Measurements from ENCODE around the gene ZNF324. TPM values are rescaled to one million over a fixed set of nuclear protein-coding genes. Genes with fewer than 3 reads are reported as not detected.
"Not testable (repeated sequence)": the region's sequence is repeated elsewhere in the genome, so short reads cannot be mapped to it uniquely, and the experiment has no call there.

Gene ZNF324
- total RNA-seq, 1 experiment from 2014 or later = 10.4 TPM

DNA sequence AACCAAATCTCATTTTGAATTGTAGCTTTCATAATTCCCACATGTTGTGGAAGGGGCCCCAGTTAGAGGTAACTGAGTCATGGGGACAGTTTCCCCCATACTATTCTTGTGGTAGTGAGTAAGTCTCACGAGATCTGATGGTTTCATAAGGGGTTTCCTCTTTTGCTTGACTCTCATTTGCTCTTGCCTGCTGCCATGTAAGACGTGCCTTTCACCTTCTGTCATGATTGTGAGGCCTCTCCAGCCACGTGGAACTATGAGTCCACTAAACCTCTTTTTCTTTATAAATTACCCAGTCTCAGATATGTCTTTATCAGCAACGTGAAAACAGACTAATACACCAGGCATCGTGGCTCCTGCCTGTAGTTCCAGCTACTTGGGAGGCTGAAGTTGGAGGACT is 16.9 kb upstream of the ZNF324 start:
- H3K4me3 ChIP-seq (ENCODE audit: low read length); DNase-seq; H3K27ac ChIP-seq (ENCODE audit: low read length); H3K9me2 ChIP-seq (replicated peaks; ENCODE audit: insufficient read depth, low read length); H3K79me2 ChIP-seq (ENCODE audit: low read length); H2AFZ ChIP-seq (ENCODE audit: low read length); H3K27me3 ChIP-seq (ENCODE audit: low read length); H4K20me1 ChIP-seq (ENCODE audit: insufficient read depth, low read depth, low read length); H3K36me3 ChIP-seq (ENCODE audit: insufficient read depth, low read length); H3K9ac ChIP-seq (ENCODE audit: low read length); H3K4me2 ChIP-seq (ENCODE audit: low read depth, low read length, poor library complexity, severe bottlenecking): not testable (repeated sequence)
- Histone ChIP-seq H3K4me1 (ENCODE audit: low read length) (peaks cover 16% of the 10 kb centered on the region), H3K9me3 (ENCODE audit: low read length) (peaks cover 15% of the 10 kb centered on the region)

DNA sequence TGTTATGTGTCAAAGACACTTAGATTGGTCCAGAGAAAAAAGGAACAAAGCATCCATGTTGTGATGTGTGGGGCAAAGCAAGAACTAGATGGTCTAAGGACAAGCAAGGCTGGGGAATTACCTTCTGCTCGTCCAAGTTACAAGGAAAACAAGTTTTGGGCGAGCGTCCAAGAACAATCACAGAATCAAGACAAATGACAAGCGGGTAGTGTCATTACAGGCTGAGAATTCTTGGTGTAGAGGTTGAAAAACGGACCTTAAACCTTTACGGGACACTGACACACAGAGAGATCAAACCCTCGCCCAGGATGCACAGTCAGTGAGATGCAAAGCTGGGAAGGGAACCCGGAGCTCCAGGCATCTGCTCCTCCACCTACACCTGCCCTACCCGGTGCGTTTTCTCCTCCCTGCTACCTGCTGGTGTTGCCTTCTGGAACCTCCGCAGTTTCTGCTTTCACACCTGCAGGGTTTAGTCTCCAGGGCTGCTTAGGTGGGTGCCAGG is 16.0 kb upstream of the ZNF324 start:
- Histone ChIP-seq H3K36me3 (ENCODE audit: insufficient read depth, low read length) (no peaks in the 10 kb centered on the region; the same call in 1 of the 2 replicates), H3K9me2 (replicated peaks; ENCODE audit: insufficient read depth, low read length) (no peaks in the 10 kb centered on the region), H3K79me2 (ENCODE audit: low read length) (peaks cover 9% of the 10 kb centered on the region), H3K9me3 (ENCODE audit: low read length) (peaks cover 15% of the 10 kb centered on the region), H3K4me1 (ENCODE audit: low read length) (peaks cover 11% of the 10 kb centered on the region), H2AFZ (ENCODE audit: low read length) (peak overlapping the region; percentile 88), H3K4me3 (ENCODE audit: low read length) (peak overlapping the region; percentile 94), H3K4me2 (ENCODE audit: low read depth, low read length, poor library complexity, severe bottlenecking) (peak overlapping the region; percentile 83), H4K20me1 (ENCODE audit: insufficient read depth, low read depth, low read length) (no peaks in the 10 kb centered on the region), H3K9ac (ENCODE audit: low read length) (peak overlapping the region; percentile 90), H3K27ac (ENCODE audit: low read length) (no peak overlapping the region), H3K27me3 (ENCODE audit: low read length) (peaks cover 5% of the 10 kb centered on the region; the same call in 1 of the 2 replicates)
- DNase-seq = no peak

DNA sequence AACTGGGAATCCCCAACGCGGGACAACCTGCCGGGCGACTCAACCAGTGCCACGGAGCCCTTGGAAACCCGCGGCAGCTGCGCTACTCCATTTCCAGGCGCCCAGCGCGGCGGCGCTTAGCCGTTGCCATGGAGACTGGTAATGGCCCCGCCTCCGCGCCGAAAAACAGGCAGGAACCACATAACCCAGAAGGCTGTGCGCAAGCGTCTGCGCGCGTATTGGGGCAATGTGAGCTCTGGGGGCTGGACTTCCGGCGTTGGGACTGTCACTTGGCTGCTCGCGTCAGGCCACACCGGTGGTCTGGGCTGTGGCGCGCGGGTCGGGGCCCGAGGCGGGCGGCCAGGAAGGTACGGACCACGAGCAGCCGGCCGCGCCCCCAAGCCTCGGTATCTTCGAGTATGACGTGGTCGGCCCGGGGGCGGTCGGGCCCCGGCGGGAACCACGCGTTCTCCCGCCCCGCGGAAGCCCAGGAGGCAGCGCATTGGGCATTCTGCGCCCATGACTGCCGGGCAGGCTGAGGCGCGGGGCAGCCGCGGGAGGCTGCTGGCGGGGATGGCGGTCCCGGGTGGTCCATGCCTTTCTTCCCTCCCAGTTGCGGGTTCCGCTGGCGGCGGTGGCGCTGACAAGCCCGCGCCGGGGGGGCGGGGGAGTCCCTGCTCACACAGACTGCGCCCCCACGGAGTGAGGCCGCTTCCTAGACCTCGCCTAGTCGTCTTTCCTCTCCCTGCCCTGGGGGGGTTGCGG is 15.3 kb upstream of the ZNF324 start, which contains the start of gene ZNF324B:
Gene ZNF324B, plus strand, starts transcription at position 265 of the 744 bp plus-strand sequence. CDS start 2,080 bp downstream, outside the sequence.
- peaks cover 5% of the 10 kb centered on the region; the same call in 1 of the 2 replicates for H3K27me3 ChIP-seq (ENCODE audit: low read length)
- H3K4me2 ChIP-seq (ENCODE audit: low read depth, low read length, poor library complexity, severe bottlenecking) = peak within 1 kb of the TSS; percentile 83
- peaks cover 11% of the 10 kb centered on the region for H3K4me1 ChIP-seq (ENCODE audit: low read length)
- H3K27ac ChIP-seq (ENCODE audit: low read length) = no peak within 1 kb of the TSS; the same call in 1 of the 2 replicates
- H3K9ac ChIP-seq (ENCODE audit: low read length) = peak within 1 kb of the TSS; percentile 90
- no peaks in the 10 kb centered on the region for H4K20me1 ChIP-seq (ENCODE audit: insufficient read depth, low read depth, low read length)
- peak within 1 kb of the TSS; percentile 88 for H2AFZ ChIP-seq (ENCODE audit: low read length)
- H3K4me3 ChIP-seq (ENCODE audit: low read length) = peak within 1 kb of the TSS; percentile 94
- no peaks in the 10 kb centered on the region; the same call in 1 of the 2 replicates for H3K36me3 ChIP-seq (ENCODE audit: insufficient read depth, low read length)
- no peaks in the 10 kb centered on the region for H3K9me2 ChIP-seq (replicated peaks; ENCODE audit: insufficient read depth, low read length)
- peak; percentile 100 for DNase-seq
- peaks cover 15% of the 10 kb centered on the region for H3K9me3 ChIP-seq (ENCODE audit: low read length)
- H3K79me2 ChIP-seq (ENCODE audit: low read length) = peaks cover 9% of the 10 kb centered on the region

DNA sequence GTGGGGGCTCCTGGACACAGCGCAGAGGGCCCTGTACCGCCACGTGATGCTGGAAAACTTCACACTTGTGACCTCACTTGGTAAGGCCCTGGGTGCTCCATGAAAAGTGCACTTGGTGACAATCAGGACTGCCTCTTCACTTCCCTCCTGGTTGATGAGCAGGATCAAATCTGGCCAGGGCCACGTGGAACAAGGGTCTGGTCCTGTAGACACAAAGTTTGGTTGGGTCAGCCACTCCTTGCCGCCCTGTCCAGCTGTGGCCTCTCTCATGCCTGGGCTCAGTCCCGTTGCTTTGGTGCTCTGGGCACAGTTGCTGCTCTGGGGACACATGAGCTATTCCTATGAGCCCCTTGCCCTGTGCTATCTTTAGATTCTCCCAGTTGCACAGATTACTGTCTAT is 13.1 kb upstream of the ZNF324 start:
- Histone ChIP-seq H3K27ac (ENCODE audit: low read length) (no peak overlapping the region), H3K4me2 (ENCODE audit: low read depth, low read length, poor library complexity, severe bottlenecking) (no peak overlapping the region), H3K4me3 (ENCODE audit: low read length) (no peak overlapping the region), H2AFZ (ENCODE audit: low read length) (no peak overlapping the region), H3K4me1 (ENCODE audit: low read length) (peaks cover 11% of the 10 kb centered on the region), H3K9ac (ENCODE audit: low read length) (no peak overlapping the region), H3K9me3 (ENCODE audit: low read length) (peaks cover 13% of the 10 kb centered on the region), H4K20me1 (ENCODE audit: insufficient read depth, low read depth, low read length) (no peaks in the 10 kb centered on the region), H3K36me3 (ENCODE audit: insufficient read depth, low read length) (peaks cover 4% of the 10 kb centered on the region), H3K9me2 (replicated peaks; ENCODE audit: insufficient read depth, low read length) (no peaks in the 10 kb centered on the region), H3K79me2 (ENCODE audit: low read length) (peaks cover 9% of the 10 kb centered on the region), H3K27me3 (ENCODE audit: low read length) (peaks cover 5% of the 10 kb centered on the region; the same call in 1 of the 2 replicates)
- no peak for DNase-seq

DNA sequence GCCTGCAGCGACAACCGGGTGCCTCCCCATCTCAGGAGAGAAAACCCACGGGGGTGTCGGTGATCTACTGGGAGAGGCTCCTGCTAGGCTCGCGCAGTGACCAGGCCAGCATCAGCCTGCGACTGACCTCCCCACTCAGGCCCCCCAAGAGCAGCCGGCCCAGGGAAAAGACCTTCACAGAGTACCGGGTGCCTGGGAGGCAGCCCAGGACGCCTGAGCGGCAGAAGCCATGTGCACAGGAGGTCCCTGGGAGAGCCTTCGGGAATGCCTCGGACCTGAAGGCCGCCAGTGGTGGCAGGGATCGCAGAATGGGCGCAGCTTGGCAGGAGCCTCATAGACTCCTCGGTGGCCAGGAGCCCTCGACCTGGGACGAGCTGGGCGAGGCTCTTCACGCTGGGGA is 11.6 kb upstream of the ZNF324 start:
- Histone ChIP-seq H3K9ac (ENCODE audit: low read length) (no peak overlapping the region), H3K4me3 (ENCODE audit: low read length) (no peak overlapping the region), H2AFZ (ENCODE audit: low read length) (no peak overlapping the region), H3K27ac (ENCODE audit: low read length) (no peak overlapping the region), H3K4me2 (ENCODE audit: low read depth, low read length, poor library complexity, severe bottlenecking) (no peak overlapping the region), H3K36me3 (ENCODE audit: insufficient read depth, low read length) (peaks cover 4% of the 10 kb centered on the region), H3K4me1 (ENCODE audit: low read length) (peaks cover 11% of the 10 kb centered on the region), H3K9me3 (ENCODE audit: low read length) (no peaks in the 10 kb centered on the region), H3K9me2 (replicated peaks; ENCODE audit: insufficient read depth, low read length) (no peaks in the 10 kb centered on the region), H3K27me3 (ENCODE audit: low read length) (no peaks in the 10 kb centered on the region), H3K79me2 (ENCODE audit: low read length) (peaks cover 9% of the 10 kb centered on the region), H4K20me1 (ENCODE audit: insufficient read depth, low read depth, low read length) (no peaks in the 10 kb centered on the region)
- DNase-seq = no peak

DNA sequence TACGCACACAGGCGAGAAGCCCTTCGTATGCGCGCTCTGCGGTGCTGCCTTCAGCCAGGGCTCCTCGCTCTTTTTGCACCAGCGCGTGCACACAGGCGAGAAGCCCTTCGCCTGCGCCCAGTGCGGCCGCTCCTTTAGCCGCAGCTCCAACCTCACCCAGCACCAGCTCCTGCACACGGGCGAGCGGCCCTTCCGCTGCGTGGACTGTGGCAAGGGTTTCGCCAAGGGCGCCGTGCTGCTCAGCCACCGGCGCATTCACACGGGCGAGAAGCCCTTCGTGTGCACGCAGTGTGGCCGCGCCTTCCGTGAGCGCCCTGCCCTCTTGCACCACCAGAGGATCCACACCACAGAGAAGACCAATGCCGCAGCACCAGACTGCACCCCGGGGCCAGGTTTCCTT is 10.8 kb upstream of the ZNF324 start:
- no peaks in the 10 kb centered on the region for H4K20me1 ChIP-seq (ENCODE audit: insufficient read depth, low read depth, low read length)
- peaks cover 4% of the 10 kb centered on the region for H3K36me3 ChIP-seq (ENCODE audit: insufficient read depth, low read length)
- no peaks in the 10 kb centered on the region for H3K9me3 ChIP-seq (ENCODE audit: low read length)
- H2AFZ ChIP-seq (ENCODE audit: low read length) = no peak overlapping the region
- no peaks in the 10 kb centered on the region for H3K27me3 ChIP-seq (ENCODE audit: low read length)
- no peak overlapping the region for H3K4me3 ChIP-seq (ENCODE audit: low read length)
- peaks cover 9% of the 10 kb centered on the region for H3K79me2 ChIP-seq (ENCODE audit: low read length)
- DNase-seq = no peak
- H3K27ac ChIP-seq (ENCODE audit: low read length) = no peak overlapping the region
- no peak overlapping the region for H3K4me2 ChIP-seq (ENCODE audit: low read depth, low read length, poor library complexity, severe bottlenecking)
- no peak overlapping the region for H3K9ac ChIP-seq (ENCODE audit: low read length)
- H3K4me1 ChIP-seq (ENCODE audit: low read length) = peaks cover 5% of the 10 kb centered on the region
- H3K9me2 ChIP-seq (replicated peaks; ENCODE audit: insufficient read depth, low read length) = no peaks in the 10 kb centered on the region

DNA sequence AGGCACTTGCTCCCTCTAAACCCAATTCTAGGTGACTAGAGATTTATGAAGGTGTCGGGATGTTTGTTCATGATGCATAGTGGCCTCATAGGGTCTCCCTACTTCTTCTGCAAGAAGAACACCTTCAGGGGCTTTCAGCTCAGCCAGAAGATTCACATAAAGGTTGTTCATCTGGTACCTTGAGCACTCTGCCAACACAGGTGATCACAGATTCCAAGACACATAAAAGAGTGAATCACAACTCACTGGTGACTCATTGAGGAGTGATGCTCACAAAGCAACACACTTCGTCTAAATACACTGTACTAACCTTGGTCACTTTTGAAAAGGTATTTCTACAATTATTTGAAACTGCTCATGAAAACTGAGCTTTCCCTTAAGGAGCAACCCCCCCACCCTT is 6.8 kb upstream of the ZNF324 start:
- DNase-seq = no peak
- no peak overlapping the region for H3K4me2 ChIP-seq (ENCODE audit: low read depth, low read length, poor library complexity, severe bottlenecking)

DNA sequence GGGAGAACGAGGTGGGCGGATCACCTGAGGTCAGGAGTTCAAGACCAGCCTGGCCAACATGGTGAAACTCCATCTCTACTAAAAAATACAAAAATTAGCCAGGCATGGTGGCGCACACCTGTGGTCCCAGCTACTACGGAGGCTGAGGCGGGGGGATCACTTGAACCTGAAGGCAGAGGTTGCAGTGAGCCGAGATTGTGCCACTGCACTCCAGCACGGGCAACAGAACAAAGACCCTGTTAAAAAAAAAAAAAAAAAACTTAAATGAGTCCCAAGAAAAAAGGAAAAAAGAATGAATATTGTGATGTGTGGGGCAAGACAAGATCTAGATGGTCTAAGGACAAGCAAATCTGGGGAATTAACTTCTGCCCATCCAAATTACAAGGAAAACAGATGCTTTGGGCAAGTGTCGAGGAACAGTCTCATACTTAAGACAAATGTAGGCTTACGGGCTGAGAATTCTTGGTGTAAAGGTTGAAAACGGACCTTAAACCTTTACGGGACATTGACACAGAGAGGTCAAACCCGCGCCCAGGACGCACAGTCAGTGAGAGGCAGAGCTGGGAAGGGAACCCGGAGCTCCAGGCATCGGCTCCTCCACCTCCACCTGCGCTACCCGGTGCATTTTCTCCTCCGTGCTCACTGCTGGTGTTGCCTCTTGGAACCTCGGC is 656 bp upstream of the ZNF324 start:
- peaks cover 8% of the 10 kb centered on the region; the same call in 1 of the 2 replicates for H4K20me1 ChIP-seq (ENCODE audit: insufficient read depth, low read depth, low read length)
- H3K9ac ChIP-seq (ENCODE audit: low read length) = peak overlapping the region; percentile 64
- H3K36me3 ChIP-seq (ENCODE audit: insufficient read depth, low read length) = no peaks in the 10 kb centered on the region; the same call in 1 of the 2 replicates
- H3K4me1 ChIP-seq (ENCODE audit: low read length) = peaks cover 21% of the 10 kb centered on the region
- peak overlapping the region; percentile 83 for H3K4me2 ChIP-seq (ENCODE audit: low read depth, low read length, poor library complexity, severe bottlenecking)
- no peaks in the 10 kb centered on the region for H3K9me3 ChIP-seq (ENCODE audit: low read length)
- peak overlapping the region; percentile 89 for H2AFZ ChIP-seq (ENCODE audit: low read length)
- H3K4me3 ChIP-seq (ENCODE audit: low read length) = peak overlapping the region; percentile 77
- H3K27me3 ChIP-seq (ENCODE audit: low read length) = no peaks in the 10 kb centered on the region
- peaks cover 25% of the 10 kb centered on the region for H3K79me2 ChIP-seq (ENCODE audit: low read length)
- H3K27ac ChIP-seq (ENCODE audit: low read length) = no peak overlapping the region
- DNase-seq = no peak
- no peaks in the 10 kb centered on the region for H3K9me2 ChIP-seq (replicated peaks; ENCODE audit: insufficient read depth, low read length)

More for the DNA sequence above, 6.8 kb upstream of the ZNF324 start:
- Histone ChIP-seq H3K79me2 (ENCODE audit: low read length) (no peaks in the 10 kb centered on the region), H3K4me1 (ENCODE audit: low read length) (peaks cover 7% of the 10 kb centered on the region; the same call in 1 of the 2 replicates), H3K9ac (ENCODE audit: low read length) (no peak overlapping the region), H4K20me1 (ENCODE audit: insufficient read depth, low read depth, low read length) (no peaks in the 10 kb centered on the region), H3K27me3 (ENCODE audit: low read length) (no peaks in the 10 kb centered on the region), H3K9me3 (ENCODE audit: low read length) (no peaks in the 10 kb centered on the region), H3K4me3 (ENCODE audit: low read length) (no peak overlapping the region), H3K36me3 (ENCODE audit: insufficient read depth, low read length) (peaks cover 4% of the 10 kb centered on the region; the same call in 1 of the 2 replicates), H2AFZ (ENCODE audit: low read length) (no peak overlapping the region), H3K27ac (ENCODE audit: low read length) (no peak overlapping the region), H3K9me2 (replicated peaks; ENCODE audit: insufficient read depth, low read length) (no peaks in the 10 kb centered on the region)
